Femur (tissue), 1 donor: Measurements from ENCODE around the gene GLIS1.

Source experiments
- DNase-seq: peaks from one replicate; pipeline ENCODE4 v3.0.0-alpha.2; 2017

Gene GLIS1

GRCh38 chr1:53690411-53690810 lies 48.6 kb downstream of the GLIS1 start:
- DNase-seq: no peak

- DNase-seq: no peak
Observed at GRCh38 chr1:53689736-53690326, 49.1 kb downstream of the GLIS1 start.

GRCh38 chr1:53689223-53689622 lies 49.7 kb downstream of the GLIS1 start:
- no peak for DNase-seq

- no peak for DNase-seq
Observed at GRCh38 chr1:53688381-53689102, 50.4 kb downstream of the GLIS1 start.

GRCh38 chr1:53687901-53688300 lies 51.1 kb downstream of the GLIS1 start:
- DNase-seq: no peak

GRCh38 chr1:53687426-53687825 lies 51.5 kb downstream of the GLIS1 start:
- DNase-seq: no peak

GRCh38 chr1:53686965-53687267 lies 52.0 kb downstream of the GLIS1 start:
- DNase-seq: no peak

GRCh38 chr1:53686091-53686964 lies 52.6 kb downstream of the GLIS1 start:
- DNase-seq: no peak

GRCh38 chr1:53685272-53686051 lies 53.5 kb downstream of the GLIS1 start:
- no peak for DNase-seq

- DNase-seq: no peak
Observed at GRCh38 chr1:53684741-53685140, 54.2 kb downstream of the GLIS1 start.

GRCh38 chr1:53683986-53684740 lies 54.8 kb downstream of the GLIS1 start:
- no peak for DNase-seq

GRCh38 chr1:53682881-53683280 lies 56.1 kb downstream of the GLIS1 start:
- no peak for DNase-seq

- peak; percentile 61 for DNase-seq
Observed at GRCh38 chr1:53681977-53682685, 56.8 kb downstream of the GLIS1 start.

- no peak for DNase-seq
Observed at GRCh38 chr1:53681351-53681976, 57.5 kb downstream of the GLIS1 start.

- DNase-seq: no peak
Observed at GRCh38 chr1:53680868-53681267, 58.1 kb downstream of the GLIS1 start.

- no peak for DNase-seq
Observed at GRCh38 chr1:53678938-53679825, 59.8 kb downstream of the GLIS1 start.

GRCh38 chr1:53678507-53678906 lies 60.5 kb downstream of the GLIS1 start:
- DNase-seq: no peak

- no peak for DNase-seq
Observed at GRCh38 chr1:53678046-53678445, 60.9 kb downstream of the GLIS1 start.

GRCh38 chr1:53677486-53677885 lies 61.5 kb downstream of the GLIS1 start:
- DNase-seq: no peak

GRCh38 chr1:53672785-53673184 lies 66.2 kb downstream of the GLIS1 start:
- no peak for DNase-seq
